HepG2 (cell line): ENCODE results near the gene CPSF7.
"Not testable (repeated sequence)": the region's sequence is repeated elsewhere in the genome, so short reads cannot be mapped to it uniquely, and the experiment has no call there.

Experiments used
- EHMT2 ChIP-seq: fragments of 200-600 bp; sonication (generic); IDR thresholded peaks from 2 replicates; pipeline ENCODE4 v1.7.0; 2017; ENCODE audit warnings: antibody characterized with exemption, low read depth, low read length, borderline replicate concordance
- KDM1A ChIP-seq: IDR thresholded peaks from 2 replicates; pipeline ENCODE4 v1.6.1; 2016; ENCODE audit warnings: missing compliant biosample characterization
- MYC ChIP-seq: sonication (generic); formaldehyde crosslinking; IDR thresholded peaks from 2 replicates; pipeline ENCODE4 v1.9.0; 2021; ENCODE audit warnings: missing genetic modification reagents, borderline replicate concordance
- NFE2 ChIP-seq: sonication (generic); formaldehyde crosslinking; IDR thresholded peaks from 2 replicates; pipeline ENCODE4 v1.4.0; 2020; ENCODE audit warnings: missing genetic modification reagents
- TCF7L2 ChIP-seq: IDR thresholded peaks from 2 replicates; pipeline ENCODE4 v1.6.1; 2011; ENCODE audit warnings: mild to moderate bottlenecking, low read depth, low read length, moderate library complexity
- ZNF563 ChIP-seq: sonication (generic); formaldehyde crosslinking; IDR thresholded peaks from 2 replicates; pipeline ENCODE4 v1.8.0; 2022; ENCODE audit warnings: mild to moderate bottlenecking, moderate library complexity, missing genetic modification reagents
- TF ChIP-seq, protein P1 (sequence below): sonication (generic); formaldehyde crosslinking; IDR thresholded peaks from 2 replicates; pipeline ENCODE4 v1.5.1; 2020; ENCODE audit warnings: mild to moderate bottlenecking, missing genetic modification reagents, moderate library complexity
- TF ChIP-seq, protein P2 (sequence below): sonication (generic); formaldehyde crosslinking; IDR thresholded peaks from 2 replicates; pipeline ENCODE4 v1.5.0; 2020; ENCODE audit warnings: mild to moderate bottlenecking, missing genetic modification reagents, moderate library complexity

DNA sequence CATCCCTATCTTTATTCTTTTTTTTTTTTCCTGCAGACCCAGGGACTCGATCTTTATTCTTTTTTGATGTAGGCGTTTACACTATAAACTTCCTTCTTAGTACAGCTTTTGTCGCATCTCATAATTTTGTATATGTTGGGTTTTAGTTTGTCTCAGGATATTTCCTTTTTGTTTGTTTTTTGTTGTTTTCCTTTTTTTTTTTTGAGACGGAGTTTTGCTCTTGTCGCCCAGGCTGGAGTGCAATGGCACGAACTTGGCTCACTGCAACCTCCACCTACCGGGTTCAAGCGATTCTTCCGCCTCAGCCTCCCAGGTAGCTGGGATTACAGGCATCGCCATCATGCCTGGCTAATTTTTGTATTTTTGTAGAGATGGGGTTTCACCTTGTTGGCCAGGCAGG lies 1.1 kb upstream of the CPSF7 start:
- TF ChIP-seq NFE2 (CRISPR knock-in tag); MYC; KDM1A (CRISPR knock-in tag); EHMT2; TCF7L2; ZNF563 (CRISPR knock-in tag): not testable (repeated sequence)
- TF ChIP-seq, protein P1, sequence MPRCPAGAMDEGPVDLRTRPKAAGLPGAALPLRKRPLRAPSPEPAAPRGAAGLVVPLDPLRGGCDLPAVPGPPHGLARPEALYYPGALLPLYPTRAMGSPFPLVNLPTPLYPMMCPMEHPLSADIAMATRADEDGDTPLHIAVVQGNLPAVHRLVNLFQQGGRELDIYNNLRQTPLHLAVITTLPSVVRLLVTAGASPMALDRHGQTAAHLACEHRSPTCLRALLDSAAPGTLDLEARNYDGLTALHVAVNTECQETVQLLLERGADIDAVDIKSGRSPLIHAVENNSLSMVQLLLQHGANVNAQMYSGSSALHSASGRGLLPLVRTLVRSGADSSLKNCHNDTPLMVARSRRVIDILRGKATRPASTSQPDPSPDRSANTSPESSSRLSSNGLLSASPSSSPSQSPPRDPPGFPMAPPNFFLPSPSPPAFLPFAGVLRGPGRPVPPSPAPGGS: not testable (repeated sequence)
- TF ChIP-seq, protein P2, sequence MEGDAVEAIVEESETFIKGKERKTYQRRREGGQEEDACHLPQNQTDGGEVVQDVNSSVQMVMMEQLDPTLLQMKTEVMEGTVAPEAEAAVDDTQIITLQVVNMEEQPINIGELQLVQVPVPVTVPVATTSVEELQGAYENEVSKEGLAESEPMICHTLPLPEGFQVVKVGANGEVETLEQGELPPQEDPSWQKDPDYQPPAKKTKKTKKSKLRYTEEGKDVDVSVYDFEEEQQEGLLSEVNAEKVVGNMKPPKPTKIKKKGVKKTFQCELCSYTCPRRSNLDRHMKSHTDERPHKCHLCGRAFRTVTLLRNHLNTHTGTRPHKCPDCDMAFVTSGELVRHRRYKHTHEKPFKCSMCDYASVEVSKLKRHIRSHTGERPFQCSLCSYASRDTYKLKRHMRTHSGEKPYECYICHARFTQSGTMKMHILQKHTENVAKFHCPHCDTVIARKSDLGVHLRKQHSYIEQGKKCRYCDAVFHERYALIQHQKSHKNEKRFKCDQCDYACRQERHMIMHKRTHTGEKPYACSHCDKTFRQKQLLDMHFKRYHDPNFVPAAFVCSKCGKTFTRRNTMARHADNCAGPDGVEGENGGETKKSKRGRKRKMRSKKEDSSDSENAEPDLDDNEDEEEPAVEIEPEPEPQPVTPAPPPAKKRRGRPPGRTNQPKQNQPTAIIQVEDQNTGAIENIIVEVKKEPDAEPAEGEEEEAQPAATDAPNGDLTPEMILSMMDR (CRISPR knock-in tag): not testable (repeated sequence)
